Measurements from ENCODE around the gene AGPAT3.

Gene AGPAT3

GRCh38 chr21:43991447-43991991 is 126.5 kb downstream of the AGPAT3 start:
- H3K27me3 ChIP-seq, result peaks cover 16% of the 10 kb centered on the region
- no peak for TF ChIP-seq CTCF (IDR thresholded peaks at IDR 0.05)
- H3K9me3 ChIP-seq, result no peaks in the 10 kb centered on the region
- no peaks in the 10 kb centered on the region for H3K36me3 ChIP-seq
- no peaks in the 10 kb centered on the region for H3K4me1 ChIP-seq (ENCODE audit: control insufficient read depth in 1 of 2, insufficient read depth in 1 of 2, low read depth in 1 of 2, low read length in 1 of 2)
- H3K4me3 ChIP-seq (ENCODE audit: low read depth in 1 of 2, low read length in 1 of 2), result no peak overlapping the region
- no peak overlapping the region for H3K27ac ChIP-seq

- no peaks in the 10 kb centered on the region for H3K9me3 ChIP-seq
- H3K4me1 ChIP-seq (ENCODE audit: control insufficient read depth in 1 of 2, insufficient read depth in 1 of 2, low read depth in 1 of 2, low read length in 1 of 2), result no peaks in the 10 kb centered on the region
- H3K4me3 ChIP-seq (ENCODE audit: low read depth in 1 of 2, low read length in 1 of 2), result no peak overlapping the region
- no peak for TF ChIP-seq CTCF (IDR thresholded peaks at IDR 0.05)
- H3K27me3 ChIP-seq, result peaks cover 10% of the 10 kb centered on the region
- H3K36me3 ChIP-seq, result no peaks in the 10 kb centered on the region
- no peak overlapping the region for H3K27ac ChIP-seq
These were observed 127.1 kb downstream of the AGPAT3 start for GRCh38 chr21:43992121-43992520.

GRCh38 chr21:43993420-43993934 is 128.5 kb downstream of the AGPAT3 start:
- no peak overlapping the region for H3K27ac ChIP-seq
- no peak for TF ChIP-seq CTCF (IDR thresholded peaks at IDR 0.05)
- no peaks in the 10 kb centered on the region for H3K4me1 ChIP-seq (ENCODE audit: control insufficient read depth in 1 of 2, insufficient read depth in 1 of 2, low read depth in 1 of 2, low read length in 1 of 2)
- H3K36me3 ChIP-seq, result no peaks in the 10 kb centered on the region
- H3K27me3 ChIP-seq, result no peaks in the 10 kb centered on the region
- no peaks in the 10 kb centered on the region for H3K9me3 ChIP-seq
- no peak overlapping the region for H3K4me3 ChIP-seq (ENCODE audit: low read depth in 1 of 2, low read length in 1 of 2)

GRCh38 chr21:43994085-43994484 is 129.1 kb downstream of the AGPAT3 start:
- Histone ChIP-seq H3K4me1 (ENCODE audit: control insufficient read depth in 1 of 2, insufficient read depth in 1 of 2, low read depth in 1 of 2, low read length in 1 of 2) (no peaks in the 10 kb centered on the region), H3K9me3 (no peaks in the 10 kb centered on the region), H3K4me3 (ENCODE audit: low read depth in 1 of 2, low read length in 1 of 2) (no peak overlapping the region), H3K36me3 (no peaks in the 10 kb centered on the region), H3K27ac (no peak overlapping the region), H3K27me3 (no peaks in the 10 kb centered on the region)
- TF ChIP-seq CTCF (IDR thresholded peaks at IDR 0.05), result no peak

- no peaks in the 10 kb centered on the region for H3K9me3 ChIP-seq
- H3K27me3 ChIP-seq, result no peaks in the 10 kb centered on the region
- no peak overlapping the region for H3K27ac ChIP-seq
- TF ChIP-seq CTCF (IDR thresholded peaks at IDR 0.05), result no peak
- H3K36me3 ChIP-seq, result no peaks in the 10 kb centered on the region
- no peak overlapping the region for H3K4me3 ChIP-seq (ENCODE audit: low read depth in 1 of 2, low read length in 1 of 2)
- no peaks in the 10 kb centered on the region for H3K4me1 ChIP-seq (ENCODE audit: control insufficient read depth in 1 of 2, insufficient read depth in 1 of 2, low read depth in 1 of 2, low read length in 1 of 2)
These were observed 129.6 kb downstream of the AGPAT3 start for GRCh38 chr21:43994646-43995045.

Measured in neutrophil (primary cell).